Measurements from ENCODE around the gene CTSZ.

DNA sequence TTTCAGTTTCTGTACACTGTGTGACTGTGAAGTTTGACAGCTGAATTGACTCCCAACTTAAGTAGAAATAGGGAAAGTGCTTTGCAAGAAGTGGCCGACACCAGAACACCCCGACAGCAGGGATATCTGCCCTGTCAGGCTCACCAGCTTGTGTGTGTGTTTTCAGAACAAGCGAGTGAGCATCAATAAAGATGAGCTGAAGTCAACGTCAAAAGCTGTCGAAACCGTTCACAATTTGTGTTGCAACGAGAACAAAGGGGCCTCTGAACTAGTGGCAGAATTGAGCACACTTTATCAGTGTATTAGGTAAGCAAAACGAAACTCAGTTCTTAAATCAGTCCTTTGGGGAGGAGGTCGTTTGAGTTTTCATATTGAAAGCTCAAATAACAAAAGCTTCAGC is 15.3 kb downstream of the CTSZ start:
- TF ChIP-seq, protein P1, sequence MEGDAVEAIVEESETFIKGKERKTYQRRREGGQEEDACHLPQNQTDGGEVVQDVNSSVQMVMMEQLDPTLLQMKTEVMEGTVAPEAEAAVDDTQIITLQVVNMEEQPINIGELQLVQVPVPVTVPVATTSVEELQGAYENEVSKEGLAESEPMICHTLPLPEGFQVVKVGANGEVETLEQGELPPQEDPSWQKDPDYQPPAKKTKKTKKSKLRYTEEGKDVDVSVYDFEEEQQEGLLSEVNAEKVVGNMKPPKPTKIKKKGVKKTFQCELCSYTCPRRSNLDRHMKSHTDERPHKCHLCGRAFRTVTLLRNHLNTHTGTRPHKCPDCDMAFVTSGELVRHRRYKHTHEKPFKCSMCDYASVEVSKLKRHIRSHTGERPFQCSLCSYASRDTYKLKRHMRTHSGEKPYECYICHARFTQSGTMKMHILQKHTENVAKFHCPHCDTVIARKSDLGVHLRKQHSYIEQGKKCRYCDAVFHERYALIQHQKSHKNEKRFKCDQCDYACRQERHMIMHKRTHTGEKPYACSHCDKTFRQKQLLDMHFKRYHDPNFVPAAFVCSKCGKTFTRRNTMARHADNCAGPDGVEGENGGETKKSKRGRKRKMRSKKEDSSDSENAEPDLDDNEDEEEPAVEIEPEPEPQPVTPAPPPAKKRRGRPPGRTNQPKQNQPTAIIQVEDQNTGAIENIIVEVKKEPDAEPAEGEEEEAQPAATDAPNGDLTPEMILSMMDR (conservative IDR thresholded peaks at IDR 0.05): no peak
- no peak for TF ChIP-seq ZFX (IDR thresholded peaks at IDR 0.05)

Measured in C4-2B (cell line).